Amygdala (tissue), 56 donors: ENCODE measurements around the gene IQCE.
A peak's percentile ranks its signal among the peaks of the same experiment; 100 is the strongest.

ENCODE experiments used
- DNase-seq, 56 donors: peaks; one replicate each; lab custom pipeline; 2025; lab: John Stamatoyannopoulos, UW

IQCE gene

DNA sequence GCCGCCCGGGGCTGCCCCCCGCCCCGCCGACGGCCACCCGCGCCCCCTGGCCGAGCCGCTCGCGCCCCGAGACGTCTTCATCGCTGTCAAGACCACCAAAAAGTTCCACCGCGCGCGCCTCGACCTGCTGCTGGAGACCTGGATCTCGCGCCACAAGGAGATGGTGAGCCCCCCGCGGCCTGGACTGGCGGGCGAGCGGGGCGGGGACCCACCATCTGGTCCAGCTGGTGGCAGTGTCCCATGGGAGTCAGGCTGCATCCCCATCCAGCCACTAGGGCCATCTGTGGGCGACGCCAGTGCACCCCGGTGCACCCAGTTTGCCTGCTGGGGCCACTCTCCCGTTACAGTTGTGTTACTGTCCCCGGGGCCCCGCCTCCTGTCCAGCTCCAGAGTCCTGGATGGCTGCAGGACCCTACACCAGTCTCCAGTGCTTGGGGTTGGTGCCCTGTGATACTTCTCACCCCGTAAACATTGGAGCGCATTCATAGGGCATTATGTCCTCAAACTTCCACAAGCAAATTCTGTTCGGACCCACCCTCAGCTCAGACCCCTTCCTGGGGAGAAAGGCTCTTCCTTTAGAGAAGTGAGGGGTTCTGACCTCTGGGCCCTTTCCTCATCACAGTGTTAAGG is 38.5 kb upstream of the IQCE start:
- DNase-seq, result peak in 5 of 56 donors; percentile 24 to 45 (median 37)

DNA sequence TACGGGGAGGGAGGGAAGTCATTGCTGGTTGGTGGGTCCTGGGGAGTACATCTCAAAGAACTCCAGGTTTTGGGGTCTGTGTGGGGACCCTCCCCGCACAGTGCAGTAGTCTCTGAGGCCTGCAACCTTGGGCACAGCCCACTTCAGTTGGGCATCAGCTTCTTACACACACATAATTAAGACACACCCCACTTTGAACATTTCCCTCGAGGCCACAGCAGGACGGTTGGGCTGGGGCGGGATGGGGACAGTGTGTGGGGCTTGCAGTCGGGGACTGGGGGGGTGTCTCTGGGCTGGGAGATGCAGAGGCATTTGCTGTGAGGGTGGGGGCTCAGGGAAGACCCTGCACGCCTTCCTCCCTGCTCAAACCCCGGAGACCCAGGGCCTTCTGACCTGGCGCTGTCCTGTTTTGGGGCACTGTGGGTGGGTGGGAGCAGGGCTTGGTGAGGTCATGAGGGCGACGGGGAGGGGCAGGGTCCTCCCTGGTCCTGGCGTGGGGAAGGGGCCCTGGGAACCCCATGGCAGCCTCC is 38.0 kb upstream of the IQCE start:
- peak in 1 of 56 donors; percentile 38 for DNase-seq

DNA sequence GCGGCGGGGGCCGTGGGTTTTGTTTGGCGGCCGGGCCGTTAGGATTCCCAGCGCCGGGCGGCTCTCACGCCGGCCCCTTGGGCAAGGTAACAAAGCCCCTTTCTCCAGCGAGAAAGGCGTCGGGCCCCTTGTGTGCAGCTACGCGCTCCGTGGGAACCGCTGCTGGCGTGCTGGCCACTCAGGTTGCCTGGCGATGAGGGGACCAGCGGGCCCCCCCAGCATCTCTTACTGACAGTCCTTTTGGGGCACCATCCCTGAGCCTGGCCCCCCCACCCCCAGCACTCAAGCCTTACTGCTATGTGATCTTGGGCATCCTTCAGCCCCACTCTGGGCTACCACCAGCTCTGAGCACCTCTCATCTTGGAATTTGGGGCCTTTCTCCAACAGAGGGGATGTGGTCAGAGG is 37.4 kb upstream of the IQCE start:
- DNase-seq, result peak in 5 of 56 donors; percentile 14 to 40 (median 35)

DNA sequence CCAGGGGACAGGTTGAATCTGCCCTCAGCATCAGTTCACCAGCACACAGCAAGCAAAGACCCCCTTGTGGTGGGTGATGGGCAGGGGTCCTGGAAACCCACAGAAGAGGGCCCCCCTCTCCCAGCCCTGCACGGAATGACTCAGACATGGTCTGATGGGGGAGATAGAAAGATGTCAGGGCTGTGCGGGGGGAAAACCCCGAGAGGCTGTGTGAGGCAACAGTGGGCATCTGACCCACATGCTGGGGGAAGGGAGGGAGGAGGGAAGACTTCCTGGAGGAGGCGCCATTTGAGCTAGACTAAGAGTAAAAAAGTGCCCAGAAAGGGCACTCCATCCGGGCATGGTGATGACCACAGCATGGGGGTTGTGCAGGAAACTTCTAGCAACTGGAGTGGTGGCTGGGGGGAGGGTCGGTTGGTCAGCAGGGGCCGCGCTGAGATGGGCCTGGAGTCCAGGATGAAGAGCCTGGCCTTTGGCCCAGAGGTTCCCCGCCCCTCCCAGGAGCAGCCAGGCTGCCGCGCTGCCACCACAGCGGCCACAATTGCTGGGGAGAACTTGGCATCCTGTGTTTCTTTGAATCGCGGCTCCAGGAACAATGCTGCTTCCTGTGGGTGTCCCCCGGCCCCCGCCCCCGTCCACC is 36.7 kb upstream of the IQCE start:
- DNase-seq, result peak in 13 of 56 donors; percentile 18 to 58 (median 32)

DNA sequence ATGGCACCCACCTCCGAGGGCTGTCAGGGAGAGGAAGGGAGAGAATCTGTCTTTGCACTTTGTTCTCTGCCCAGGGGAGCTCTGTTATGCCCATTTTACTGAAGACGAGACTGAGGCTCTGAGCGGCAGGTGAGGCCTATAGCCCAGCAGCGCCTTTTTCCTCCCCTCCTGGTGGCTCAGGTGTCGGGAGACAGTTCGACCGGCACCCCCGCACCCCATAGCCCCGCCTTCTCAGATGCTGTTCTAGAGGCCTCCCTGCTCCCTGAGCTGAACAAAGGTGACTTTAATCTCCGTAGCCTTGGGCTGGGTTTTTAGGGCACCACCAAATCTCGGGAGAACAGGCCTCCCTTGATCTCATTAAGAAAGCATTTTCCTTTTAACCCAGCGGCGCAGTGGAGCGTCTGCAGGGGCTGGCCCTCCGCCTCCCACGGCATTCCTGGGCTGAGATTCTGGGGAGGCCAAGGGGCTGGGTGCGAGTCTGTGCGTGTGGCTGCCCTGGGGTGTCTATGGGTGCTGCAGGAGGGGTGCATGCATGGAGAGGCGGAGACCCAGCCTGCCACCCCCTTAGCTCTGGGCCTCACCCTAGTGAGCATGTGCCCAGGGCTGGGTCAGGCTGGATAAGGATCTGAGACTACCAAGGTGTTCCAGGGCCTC is 35.9 kb upstream of the IQCE start:
- no peak for DNase-seq

DNA sequence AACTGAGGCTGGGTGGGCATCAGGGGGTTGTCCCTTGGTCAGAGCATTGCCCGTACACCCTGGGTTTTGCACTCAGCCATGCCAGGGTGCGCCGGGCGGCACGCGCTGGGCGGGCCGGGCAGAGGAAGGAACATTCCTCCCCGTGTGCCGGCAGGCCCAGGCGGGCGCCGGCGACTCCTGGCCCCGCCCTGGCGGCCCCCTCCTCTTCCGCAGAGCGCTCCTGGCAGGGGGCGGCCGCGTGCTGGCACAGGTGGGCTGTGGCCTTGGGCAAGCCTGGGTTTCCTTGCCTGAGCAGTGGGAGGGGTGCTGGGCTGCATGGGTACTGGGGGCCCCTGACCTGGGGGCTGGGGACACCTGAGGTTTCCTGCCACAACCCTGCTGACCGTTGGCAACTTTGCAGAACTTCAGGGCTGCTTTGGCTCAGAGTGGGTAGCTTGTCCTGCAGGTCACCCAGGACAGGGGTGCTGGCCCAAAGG is 35.3 kb upstream of the IQCE start:
- DNase-seq, result no peak

DNA sequence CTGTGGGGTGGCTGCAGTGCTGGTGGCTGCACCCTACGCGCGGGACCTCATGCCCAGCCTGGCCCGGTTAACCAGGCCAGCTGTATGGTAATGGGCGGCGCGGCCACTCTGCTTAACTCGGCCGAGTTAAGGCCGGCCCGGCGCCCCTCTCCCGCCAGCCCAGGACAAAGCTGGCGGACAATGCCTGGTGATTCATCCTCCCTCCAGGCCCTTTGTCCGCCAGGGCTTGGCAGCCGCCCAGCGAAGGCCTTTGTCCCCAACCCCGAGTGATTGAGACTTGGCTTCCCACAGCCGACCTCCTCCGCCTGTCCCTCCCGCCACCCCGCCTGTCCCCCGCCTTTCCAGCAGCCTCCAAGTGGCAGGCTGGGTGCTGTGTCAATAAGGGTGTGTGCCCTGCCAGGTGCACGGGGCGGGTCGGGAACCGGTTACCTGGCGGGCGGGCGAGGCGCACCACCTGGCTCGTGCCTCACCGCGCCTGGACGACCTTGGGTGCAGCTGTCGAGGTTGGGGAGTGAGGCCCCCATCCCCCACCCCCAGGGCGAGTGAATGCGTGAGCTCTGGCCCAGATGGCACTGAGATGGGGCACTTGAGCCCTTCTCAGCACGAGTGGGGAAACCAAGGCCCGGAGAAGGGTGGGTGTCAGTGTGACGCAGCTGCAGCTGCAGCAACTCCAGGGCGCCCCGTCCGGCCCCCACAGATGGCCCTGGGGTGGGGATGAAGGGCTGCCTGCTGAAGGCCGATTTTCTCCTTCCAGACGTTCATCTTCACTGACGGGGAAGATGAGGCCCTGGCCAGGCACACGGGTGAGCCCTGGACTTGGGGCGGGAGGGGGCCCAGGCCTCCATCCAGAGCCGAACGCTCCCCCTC is 34.6 kb upstream of the IQCE start:
- DNase-seq, result peak in 55 of 56 donors; percentile 23 to 93 (median 82)

DNA sequence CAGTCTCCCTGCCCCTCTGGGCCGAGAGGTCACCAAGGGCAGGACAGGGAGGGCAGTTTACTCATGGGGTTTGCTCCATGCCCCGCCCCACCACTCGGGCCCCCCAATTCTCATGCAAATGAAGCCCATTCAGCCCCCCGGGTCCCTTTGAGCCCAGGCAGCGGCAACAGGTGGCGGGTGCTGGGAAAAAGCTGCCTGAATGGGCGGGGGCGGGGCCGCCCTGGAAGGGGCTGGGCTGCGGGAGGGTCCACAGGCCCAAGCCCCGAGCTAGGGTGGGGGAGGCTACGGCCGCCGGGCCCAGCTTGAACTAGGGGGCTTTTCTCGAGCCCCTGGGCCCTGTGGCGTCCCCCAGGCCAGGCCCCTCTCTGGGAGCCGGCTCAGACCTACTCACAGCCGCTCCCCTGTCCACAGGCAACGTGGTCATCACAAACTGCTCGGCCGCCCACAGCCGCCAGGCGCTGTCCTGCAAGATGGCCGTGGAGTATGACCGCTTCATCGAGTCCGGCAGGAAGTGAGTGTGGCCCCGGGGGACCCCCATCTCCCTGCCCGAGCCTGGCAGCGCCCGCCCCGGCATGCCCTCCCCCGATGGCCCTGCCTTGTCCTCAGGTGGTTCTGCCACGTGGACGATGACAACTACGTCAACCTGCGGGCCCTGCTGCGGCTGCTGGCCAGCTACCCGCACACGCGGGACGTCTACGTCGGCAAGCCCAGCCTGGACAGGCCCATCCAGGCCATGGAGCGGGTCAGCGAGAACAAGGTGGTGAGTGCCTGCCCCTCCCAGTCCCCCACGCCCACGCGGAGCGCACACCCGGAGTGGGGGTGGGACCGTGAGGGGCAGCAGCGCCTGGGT is 33.7 kb upstream of the IQCE start:
- DNase-seq, result no peak

DNA sequence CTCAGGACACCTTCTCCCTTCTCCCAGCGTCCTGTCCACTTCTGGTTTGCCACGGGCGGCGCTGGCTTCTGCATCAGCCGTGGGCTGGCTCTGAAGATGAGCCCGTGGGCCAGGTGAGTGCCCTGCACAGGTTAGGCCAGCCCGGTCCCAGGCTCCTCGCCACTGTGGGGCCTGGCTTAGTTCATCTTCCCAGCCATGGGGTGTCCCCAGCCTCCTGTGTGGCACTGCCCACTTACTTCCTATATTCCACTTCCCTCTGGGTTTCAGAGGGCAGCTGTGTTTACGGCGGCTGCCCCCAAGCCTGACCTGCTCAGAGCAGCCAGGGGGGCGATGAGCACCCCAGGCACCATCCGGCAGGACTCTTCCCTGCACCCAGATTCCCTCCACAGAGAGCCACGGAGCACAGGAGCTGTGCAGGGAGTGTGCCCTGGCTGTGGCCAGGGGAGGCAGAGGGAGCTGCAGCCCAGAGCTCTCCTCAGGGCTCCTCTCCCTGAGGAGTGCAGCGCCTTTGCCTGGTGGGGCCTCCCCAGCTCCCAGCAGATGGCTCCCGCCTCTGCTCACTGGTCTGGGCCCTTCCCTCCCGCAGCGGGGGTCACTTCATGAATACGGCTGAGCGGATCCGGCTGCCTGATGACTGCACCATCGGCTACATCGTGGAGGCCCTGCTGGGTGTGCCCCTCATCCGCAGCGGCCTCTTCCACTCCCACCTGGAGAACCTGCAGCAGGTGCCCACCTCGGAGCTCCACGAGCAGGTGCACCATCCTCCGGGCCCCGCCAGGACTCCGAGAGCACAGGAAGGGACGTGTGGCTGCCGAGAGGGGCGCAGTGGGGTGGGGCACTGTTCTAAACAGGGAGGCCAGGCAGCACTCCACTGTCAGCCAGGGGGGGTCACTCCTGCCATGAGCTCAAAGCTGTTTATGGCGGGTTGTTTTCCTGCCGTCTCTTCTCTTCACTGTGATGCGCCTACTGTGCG is 32.8 kb upstream of the IQCE start:
- DNase-seq, result peak in 2 of 56 donors; percentile 14 to 24

DNA sequence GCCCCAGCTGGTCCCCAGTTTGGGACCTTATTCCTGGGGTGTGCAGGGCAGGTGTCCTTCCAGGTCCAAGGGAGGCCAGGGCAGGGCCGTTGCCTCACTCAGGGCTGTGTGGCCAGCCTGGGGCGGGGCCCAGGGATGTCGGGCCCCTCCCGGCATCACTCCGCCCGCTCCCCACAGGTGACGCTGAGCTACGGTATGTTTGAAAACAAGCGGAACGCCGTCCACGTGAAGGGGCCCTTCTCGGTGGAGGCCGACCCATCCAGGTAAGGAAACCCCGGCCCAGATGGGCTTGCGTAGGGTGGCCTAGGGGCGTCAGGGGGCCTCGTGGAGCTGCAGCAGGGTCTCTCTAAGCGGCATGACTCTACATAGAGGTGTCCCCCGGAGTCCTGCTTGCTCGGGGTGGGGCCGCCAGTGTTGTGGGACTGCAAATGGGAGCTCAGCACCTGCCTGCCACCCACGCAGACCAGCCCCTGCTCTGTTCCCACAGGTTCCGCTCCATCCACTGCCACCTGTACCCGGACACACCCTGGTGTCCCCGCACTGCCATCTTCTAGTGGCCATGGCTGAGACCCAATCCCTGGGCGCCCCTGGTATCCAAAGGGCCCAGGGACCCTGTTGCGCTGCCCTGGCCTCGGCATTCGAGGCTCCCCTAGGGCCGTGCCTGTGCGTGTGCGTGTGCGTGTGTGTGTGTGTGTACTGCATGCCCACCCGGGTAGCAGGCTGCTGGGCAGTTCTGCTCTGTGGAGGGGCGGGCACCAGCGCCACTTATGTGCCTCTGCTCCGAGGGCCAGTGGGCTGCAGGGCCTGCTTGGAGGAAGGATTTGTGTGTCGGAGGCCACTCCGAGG is 31.9 kb upstream of the IQCE start:
- no peak for DNase-seq

DNA sequence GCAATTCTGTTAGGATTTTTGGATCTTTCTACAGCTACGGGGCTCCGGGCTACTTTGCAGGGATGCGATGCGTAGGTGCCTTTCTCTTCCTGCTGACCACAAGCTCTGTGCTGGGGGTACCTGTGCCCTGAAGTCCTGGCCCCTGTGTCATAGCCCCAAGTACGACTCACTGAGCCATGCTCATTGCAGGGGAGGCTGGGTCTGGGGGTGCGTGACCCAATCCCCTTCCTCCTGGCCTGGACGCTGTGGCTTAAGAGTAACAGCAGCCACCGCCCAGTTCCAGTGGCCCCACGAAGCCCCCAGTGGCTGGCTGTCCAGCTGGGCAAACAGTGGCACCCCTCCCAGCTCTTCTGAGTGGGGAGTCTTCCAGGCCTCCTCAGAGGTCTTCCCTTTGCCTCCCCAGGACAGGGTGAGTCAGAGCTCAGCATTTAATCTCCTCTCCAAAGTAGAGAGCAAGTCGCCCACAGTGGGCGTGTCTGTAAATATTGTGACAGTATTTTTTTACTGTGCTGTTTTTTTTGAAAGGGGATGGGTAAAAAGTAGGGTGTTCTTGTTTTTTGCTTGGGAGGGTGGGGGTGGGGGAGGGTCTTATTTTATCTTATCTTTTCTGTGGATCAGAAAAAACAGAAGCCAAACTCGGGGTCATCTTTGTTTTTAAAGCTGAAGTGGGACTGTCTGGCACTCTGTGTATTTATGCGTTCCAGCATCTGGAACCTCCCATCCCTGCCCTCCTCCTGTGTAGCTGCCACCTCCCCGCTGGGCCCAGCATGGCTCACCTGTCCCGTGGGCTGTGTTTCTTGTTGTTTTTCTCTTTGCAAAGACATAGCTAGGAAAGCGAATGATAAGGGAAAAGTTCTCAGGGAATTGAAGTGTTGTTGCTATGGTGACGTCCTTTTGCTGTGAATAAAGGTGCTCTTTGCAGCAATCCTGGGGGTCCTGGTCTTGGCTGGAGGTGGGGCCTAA is 31.0 kb upstream of the IQCE start:
- DNase-seq, result no peak

DNA sequence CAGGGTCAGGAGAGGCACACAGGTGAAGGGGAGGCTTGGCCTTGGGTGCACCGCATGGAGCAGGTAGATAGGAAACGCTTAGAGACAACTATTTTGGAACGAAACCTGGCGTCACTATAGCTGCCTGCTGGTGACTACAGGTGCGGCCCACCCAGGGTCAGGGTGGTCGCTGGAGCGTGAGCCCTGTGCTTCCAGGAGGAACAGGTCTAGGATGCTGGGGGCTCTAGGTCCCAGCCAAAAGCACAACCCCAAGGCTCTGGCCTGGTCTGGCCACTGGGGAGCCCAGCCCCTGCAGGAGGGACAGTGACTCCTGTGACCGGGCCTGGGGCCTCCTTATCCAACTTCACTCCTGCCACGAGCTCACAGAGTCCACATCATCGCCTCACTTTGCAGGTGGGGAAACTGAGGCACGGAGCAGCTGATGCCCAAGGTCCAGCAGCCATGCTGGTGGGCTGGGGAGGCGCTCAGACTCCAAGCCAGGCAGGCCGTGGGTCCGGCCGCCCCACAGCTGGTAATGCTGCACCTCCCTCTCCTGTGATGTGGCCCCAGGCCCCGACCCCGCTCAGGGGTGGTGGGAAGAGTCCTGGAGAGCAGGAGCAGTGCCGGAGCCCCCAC is 30.2 kb upstream of the IQCE start:
- no peak for DNase-seq

DNA sequence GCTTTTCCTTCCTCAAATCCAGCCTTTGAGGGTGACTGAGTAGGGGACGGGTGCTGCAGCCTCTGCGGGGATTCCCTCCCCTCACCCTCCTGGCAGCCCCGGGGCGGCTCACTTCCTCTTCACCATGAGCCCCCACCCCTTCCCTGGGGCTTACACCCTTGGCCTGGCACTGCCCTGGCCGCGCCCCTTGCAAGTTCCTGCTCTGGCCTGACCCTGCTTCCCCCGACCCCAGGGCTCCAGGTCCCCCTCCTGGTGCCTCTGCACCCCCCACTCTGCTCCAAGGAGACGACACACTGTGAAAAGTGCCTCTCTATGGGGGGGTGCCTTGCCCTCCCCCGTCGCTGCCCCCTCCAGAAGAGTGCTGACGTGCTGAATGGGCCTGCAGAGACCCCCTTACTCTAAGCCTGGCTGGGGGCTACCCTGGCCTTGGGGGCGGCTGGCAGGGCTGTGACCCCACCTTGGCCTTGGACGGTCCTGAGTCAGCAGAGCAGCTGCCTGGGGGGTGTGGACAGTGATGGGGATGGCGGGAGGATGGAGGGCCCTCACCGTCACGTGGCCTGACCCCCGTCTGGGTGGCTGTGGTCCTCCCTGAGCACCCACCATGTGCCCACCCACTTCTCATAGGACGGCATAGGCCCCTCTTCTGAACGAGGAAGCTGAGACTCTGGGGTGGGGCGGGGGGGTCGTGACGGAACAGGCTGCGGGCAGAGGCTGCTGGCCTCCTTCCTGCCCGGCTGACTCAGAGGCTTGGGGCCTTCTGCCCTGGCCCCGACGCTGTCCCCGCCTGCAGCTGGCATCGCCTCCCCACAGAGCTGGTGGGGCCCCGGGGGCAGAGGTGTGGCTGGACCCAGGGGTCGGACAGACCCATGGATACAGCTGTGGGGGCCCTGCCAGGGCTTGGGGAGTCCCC is 29.4 kb upstream of the IQCE start:
- DNase-seq, result peak in 17 of 56 donors; percentile 25 to 67 (median 43)
